ENCODE data around the gene SLC4A8.

GRCh38 chr12:51432921-51433320 is 8.3 kb downstream of the SLC4A8 start:
- TF ChIP-seq CTCF (conservative IDR thresholded peaks at IDR 0.05): no peak
- no peak for TF ChIP-seq ZFX (IDR thresholded peaks at IDR 0.05)
